HUES48 (cell line): Measurements from ENCODE around the gene FCGR2B.
"Not testable (repeated sequence)": the region's sequence is repeated elsewhere in the genome, so short reads cannot be mapped to it uniquely, and the experiment has no call there.

Source experiments
- H3K27ac ChIP-seq: one replicate; pipeline ENCODE4 v1.7.0; 2013; ENCODE audit warnings: low read depth, low read length, inconsistent platforms
- H3K27me3 ChIP-seq: 2 replicates; pipeline ENCODE4 v1.6.1; 2013; ENCODE audit warnings: mild to moderate bottlenecking, low read length; ENCODE audit not compliant: control insufficient read depth, insufficient read depth
- H3K36me3 ChIP-seq: 2 replicates; pipeline ENCODE4 v1.6.1; 2013; ENCODE audit warnings: low read length; ENCODE audit not compliant: control insufficient read depth, insufficient read depth
- H3K4me1 ChIP-seq: 2 replicates; pipeline ENCODE4 v1.6.1; 2013; ENCODE audit warnings: mild to moderate bottlenecking, low read length; ENCODE audit not compliant: control insufficient read depth, insufficient read depth
- H3K4me3 ChIP-seq: 2 replicates; pipeline ENCODE4 v1.5.1; 2013; ENCODE audit warnings: mild to moderate bottlenecking, low read depth, low read length
- H3K9ac ChIP-seq: 2 replicates; pipeline ENCODE4 v1.6.1; 2013; ENCODE audit warnings: mild to moderate bottlenecking, low read depth, low read length, moderate library complexity
- H3K9me3 ChIP-seq: 2 replicates; pipeline ENCODE4 v1.6.1; 2013; ENCODE audit warnings: low read length; ENCODE audit not compliant: control insufficient read depth, insufficient read depth

Gene FCGR2B

DNA sequence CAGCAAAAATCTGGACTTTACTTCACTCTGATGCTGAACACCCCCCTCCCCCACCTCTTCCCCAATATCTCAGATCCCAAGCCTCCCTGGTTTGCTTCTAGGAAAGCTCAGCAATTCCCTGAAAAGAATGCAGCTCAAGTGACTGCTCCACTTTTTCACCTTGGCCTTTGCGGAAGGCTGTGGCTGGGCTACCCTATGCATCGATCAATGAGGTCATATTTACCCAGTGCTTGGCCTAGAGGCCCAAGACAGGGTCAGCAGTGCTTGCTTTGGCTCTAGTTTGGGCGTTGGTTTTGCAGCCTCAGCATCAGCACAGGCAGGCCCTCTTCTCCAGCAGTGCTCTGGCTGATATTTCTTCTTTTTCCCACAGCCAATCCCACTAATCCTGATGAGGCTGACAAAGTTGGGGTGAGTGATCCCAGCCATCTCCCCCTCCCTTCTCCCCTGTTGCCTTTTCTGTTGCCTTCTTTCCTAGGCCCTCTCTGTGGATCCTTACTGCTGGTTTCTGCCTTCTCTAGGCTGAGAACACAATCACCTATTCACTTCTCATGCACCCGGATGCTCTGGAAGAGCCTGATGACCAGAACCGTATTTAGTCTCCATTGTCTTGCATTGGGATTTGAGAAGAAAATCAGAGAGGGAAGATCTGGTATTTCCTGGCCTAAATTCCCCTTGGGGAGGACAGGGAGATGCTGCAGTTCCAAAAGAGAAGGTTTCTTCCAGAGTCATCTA, 14.2 kb downstream of the FCGR2B start:
- Histone ChIP-seq H3K9me3 (no peaks in the 10 kb centered on the region), H3K27me3 (no peaks in the 10 kb centered on the region), H3K4me3 (no peak overlapping the region), H3K4me1 (no peaks in the 10 kb centered on the region), H3K9ac (no peak overlapping the region), H3K27ac (no peak overlapping the region), H3K36me3 (no peaks in the 10 kb centered on the region)

DNA sequence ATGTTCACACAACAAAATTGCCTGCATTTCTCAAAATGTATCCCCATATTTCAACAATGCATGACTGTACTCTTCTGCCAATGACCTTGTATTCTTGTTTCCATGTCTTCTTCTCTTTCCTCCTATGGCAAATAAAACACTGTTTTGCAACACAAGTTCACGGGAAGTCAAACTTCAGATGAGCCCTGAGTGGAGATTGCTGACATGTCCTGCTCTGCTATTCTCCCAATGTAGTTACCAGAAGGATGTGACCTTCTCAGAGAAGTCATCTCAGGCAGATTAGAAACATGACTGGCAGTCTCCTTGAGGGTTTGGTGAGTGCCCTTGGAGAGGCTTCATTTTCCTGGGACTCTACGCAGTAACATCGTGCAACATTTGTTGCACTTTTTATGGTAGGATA, 15.6 kb downstream of the FCGR2B start:
- H3K27ac ChIP-seq, result no peak overlapping the region
- H3K4me1 ChIP-seq, result no peaks in the 10 kb centered on the region
- H3K4me3 ChIP-seq, result no peak overlapping the region
- H3K9ac ChIP-seq, result no peak overlapping the region
- H3K9me3 ChIP-seq, result no peaks in the 10 kb centered on the region
- H3K36me3 ChIP-seq, result no peaks in the 10 kb centered on the region
- H3K27me3 ChIP-seq, result no peaks in the 10 kb centered on the region

DNA sequence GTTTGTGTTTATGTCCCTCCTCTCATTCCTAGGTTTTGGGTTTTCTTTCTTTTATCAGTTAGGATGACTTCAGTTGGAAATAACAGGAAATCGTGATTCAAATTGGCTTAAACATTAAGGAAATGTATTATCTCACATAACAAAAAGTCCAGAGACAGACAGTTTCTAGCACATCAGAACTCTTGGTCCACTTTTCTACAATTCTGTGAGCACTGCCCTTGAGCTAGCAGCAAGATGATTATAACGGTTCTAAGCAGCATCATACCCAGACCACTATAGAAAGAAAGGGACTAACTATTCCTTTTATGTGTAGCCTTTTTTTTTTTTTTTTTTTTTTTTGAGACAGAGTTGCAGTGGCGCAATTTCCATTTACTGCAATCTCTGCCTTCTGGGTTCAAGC, 18.9 kb downstream of the FCGR2B start:
- Histone ChIP-seq H3K9ac (no peak overlapping the region), H3K27ac (no peak overlapping the region), H3K4me3 (no peak overlapping the region), H3K9me3 (no peaks in the 10 kb centered on the region), H3K36me3 (no peaks in the 10 kb centered on the region), H3K27me3 (no peaks in the 10 kb centered on the region), H3K4me1 (no peaks in the 10 kb centered on the region)

DNA sequence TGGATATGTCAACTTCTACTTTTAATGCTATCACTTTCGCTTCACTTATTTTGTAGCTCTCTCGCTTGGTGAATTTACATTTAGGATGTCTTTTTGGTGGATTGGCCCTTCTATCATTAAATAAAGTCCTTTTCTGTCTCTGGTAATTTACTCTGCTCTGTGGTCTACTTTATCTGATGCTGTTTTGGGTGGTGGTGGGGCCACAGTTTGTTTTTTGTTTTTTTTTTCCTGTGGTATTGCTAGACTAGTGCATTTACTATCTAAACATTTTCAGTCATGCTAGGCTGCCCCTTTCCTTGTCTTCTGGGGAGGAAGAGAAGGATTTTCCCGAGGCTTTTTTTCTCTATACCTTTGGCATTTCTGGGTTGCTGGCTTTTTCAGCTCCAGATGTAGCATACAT, 26.0 kb downstream of the FCGR2B start:
- H3K27me3 ChIP-seq, result no peaks in the 10 kb centered on the region
- no peaks in the 10 kb centered on the region for H3K4me1 ChIP-seq
- no peak overlapping the region for H3K27ac ChIP-seq
- no peaks in the 10 kb centered on the region for H3K9me3 ChIP-seq
- H3K9ac ChIP-seq, result no peak overlapping the region
- no peaks in the 10 kb centered on the region for H3K36me3 ChIP-seq
- no peak overlapping the region for H3K4me3 ChIP-seq

DNA sequence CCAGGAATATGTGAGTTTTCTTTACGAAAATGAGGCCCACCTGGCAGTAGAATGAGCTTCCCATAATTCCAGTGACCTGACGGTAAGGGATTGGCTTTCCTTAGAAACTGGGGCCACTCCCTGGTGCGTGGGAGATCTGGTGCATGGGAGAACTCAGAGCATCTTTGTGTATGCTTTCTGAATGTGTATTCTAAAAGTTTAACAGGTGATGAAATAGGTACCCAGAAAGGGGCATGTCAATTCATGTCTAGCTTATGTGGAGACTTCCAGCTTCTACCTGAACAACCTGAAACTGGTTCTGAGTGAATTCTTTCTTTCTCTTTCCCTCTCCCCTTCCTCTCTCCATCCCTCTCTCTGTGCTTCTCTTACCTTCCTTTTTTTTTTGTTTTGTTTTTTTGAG, 28.9 kb downstream of the FCGR2B start:
- Histone ChIP-seq H3K4me1 (no peaks in the 10 kb centered on the region), H3K4me3 (no peak overlapping the region), H3K27me3 (no peaks in the 10 kb centered on the region), H3K27ac (no peak overlapping the region), H3K9me3 (no peaks in the 10 kb centered on the region), H3K36me3 (no peaks in the 10 kb centered on the region), H3K9ac (no peak overlapping the region)

DNA sequence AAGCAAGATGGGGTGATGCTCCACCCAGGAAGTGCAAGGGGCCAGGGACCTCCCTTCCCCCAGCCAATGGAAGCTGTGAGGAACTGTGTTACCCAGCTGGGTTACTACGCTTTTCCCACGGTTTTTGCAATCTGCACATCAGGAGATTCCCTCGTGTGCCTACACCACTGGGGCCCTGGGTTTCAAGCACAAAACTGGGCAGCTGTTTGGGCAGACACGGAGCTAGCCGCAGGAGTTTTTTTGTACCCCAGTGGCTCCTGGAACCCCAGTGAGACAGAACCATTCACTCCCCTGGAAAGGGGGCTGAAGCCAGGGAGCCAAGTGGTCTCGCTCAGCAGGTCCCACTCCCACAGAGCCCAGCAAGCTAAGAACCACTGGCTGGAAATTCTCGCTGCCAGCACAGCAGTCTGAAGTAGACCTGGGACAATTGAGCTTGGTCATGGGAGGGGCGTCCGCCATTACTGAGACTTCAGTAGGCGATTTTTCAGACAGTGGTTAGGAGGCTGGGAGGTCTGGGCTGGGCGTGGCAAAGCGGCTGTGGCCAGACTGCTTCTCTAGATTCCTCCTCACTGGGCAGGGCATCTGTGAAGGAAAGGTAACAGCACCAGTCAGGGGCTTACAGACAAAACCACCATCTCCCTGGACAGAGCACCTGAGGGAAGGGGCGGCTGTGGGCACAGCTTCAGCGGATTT, 30.2 kb downstream of the FCGR2B start:
- H3K4me1 ChIP-seq, H3K27ac ChIP-seq, H3K36me3 ChIP-seq, H3K9me3 ChIP-seq, H3K27me3 ChIP-seq, H3K4me3 ChIP-seq, H3K9ac ChIP-seq: not testable (repeated sequence)

DNA sequence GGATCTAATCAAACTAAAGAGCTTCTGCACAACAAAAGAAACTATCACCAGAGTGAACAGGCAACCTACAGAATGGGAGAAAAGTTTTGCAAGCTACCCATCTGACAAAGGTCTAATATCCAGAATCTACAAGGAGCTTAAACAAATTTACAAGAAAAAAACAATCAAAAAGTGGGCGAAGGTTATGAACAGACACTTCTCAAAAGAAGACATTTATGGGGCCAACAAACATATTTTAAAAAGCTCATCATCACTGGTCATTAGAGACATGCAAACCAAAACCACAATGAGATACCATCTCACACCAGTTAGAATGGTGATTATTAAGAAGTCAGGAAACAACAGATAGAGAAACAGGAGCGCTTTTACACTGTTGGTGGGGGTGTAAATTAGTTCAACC, 35.4 kb downstream of the FCGR2B start:
- not testable (repeated sequence) for H3K9ac ChIP-seq, H3K27me3 ChIP-seq, H3K4me1 ChIP-seq, H3K4me3 ChIP-seq, H3K9me3 ChIP-seq, H3K27ac ChIP-seq, H3K36me3 ChIP-seq

DNA sequence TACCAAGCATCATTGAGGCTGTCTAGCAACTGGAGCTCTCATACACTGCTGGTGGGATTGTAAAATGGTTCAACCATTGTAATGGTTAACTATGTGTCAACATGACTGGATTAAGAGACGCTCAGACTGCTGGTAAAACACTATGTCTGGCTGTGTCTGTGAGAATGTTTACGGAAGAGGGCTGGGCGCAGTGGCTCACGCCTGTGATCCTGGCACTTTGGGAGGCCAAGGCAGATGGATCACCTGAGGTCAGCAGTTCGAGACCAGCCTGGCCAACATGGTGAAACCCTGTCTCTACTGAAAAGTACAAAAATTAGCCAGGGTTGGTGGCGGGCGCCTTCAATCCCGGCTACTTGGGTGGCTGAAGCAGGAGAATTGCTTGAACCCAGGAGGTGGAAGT, 39.3 kb downstream of the FCGR2B start:
- Histone ChIP-seq H3K27ac (no peak overlapping the region), H3K27me3 (no peaks in the 10 kb centered on the region), H3K9ac (no peak overlapping the region), H3K4me1 (no peaks in the 10 kb centered on the region), H3K9me3 (no peaks in the 10 kb centered on the region), H3K36me3 (no peaks in the 10 kb centered on the region), H3K4me3 (no peak overlapping the region)

DNA sequence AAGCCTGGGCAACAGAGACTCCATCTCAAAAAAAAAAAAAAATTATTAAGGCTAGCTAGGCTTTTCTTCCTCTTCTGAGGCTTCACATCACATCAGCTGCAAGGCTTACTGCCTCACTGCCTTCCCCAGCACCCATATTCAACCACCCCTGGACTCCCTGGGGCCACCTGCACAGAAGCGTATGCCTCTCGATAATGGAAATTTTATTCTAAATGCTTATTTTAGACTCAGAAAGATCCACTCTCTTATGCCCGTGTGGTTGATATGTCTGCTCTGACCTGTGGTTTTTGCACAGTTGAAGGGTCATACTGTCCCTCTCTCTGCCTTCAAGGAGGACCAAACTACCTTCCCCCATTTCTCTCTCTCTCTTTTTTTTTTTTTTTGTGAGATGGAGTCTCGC, 42.6 kb downstream of the FCGR2B start:
- H3K27ac ChIP-seq, result no peak overlapping the region
- no peak overlapping the region for H3K9ac ChIP-seq
- no peaks in the 10 kb centered on the region for H3K27me3 ChIP-seq
- no peak overlapping the region for H3K4me3 ChIP-seq
- H3K4me1 ChIP-seq, result no peaks in the 10 kb centered on the region
- no peaks in the 10 kb centered on the region for H3K9me3 ChIP-seq
- H3K36me3 ChIP-seq, result no peaks in the 10 kb centered on the region

DNA sequence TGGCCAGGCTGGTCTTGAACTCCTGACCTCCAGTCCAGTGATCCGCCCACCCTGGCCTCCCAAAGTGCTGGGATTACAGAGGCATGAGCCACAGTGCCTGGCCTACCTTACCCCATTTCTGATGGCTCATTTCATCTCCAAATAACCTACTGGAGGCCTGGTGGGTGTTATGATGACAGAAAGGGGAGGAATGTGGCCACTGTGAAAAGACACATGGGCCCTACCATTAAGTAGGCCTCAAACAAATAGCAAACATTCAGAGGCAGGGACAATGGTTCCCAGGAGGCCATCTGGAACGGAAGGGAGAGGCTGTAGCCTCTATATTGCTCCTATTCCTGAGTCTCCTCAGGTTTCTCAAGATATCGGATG, 43.2 kb downstream of the FCGR2B start:
- no peaks in the 10 kb centered on the region for H3K36me3 ChIP-seq
- H3K27me3 ChIP-seq, result no peaks in the 10 kb centered on the region
- no peak overlapping the region for H3K9ac ChIP-seq
- H3K4me1 ChIP-seq, result no peaks in the 10 kb centered on the region
- H3K27ac ChIP-seq, result no peak overlapping the region
- no peak overlapping the region for H3K4me3 ChIP-seq
- H3K9me3 ChIP-seq, result no peaks in the 10 kb centered on the region

DNA sequence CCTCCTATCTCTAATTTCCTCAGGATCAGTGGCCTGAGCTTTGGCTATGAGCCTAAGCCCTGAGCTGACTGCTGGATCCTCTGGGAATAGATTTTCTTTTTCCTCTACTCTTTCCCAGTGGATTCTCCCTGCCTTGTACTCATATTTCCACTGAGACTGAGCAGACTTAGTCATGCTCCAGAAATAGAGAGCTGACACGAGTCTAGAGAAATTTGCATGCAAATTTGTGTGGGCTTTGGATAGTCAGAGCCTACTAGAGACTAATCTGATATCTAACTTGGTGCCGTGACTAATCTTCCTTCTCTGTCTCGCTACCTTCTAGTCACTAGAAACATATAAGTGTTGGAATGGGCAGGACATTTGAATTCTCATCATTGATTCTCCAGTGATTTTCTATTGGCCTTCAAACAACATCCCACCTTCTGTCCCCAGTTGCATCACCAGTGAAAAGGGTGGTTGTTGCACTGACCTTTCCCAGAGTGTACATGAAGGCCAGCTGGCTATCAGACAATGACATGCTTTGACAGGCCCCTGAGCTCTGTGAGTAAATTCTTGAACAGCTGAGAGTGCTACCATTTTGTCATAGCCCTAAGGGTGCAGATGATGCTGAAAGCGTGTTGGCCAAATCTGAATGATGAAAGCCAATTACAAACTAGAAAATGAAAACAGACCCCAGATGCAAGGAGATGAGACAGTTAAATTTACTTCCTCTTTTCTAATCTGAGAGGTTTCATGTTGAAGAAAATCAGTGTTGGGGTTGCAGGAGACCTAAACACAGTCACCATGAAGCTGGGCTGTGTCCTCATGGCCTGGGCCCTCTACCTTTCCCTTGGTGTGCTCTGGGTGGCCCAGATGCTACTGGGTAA, 43.8 kb downstream of the FCGR2B start, which contains the start of gene FCRLA:
FCRLA (plus strand) TSS at position 748 of the 866 bp plus-strand sequence; CDS start at position 784, 36 bp downstream.
- H3K27me3 ChIP-seq, result no peaks in the 10 kb centered on the region

More for the DNA sequence above, 43.8 kb downstream of the FCGR2B start, which contains the start of gene FCRLA:
- Histone ChIP-seq H3K36me3 (no peaks in the 10 kb centered on the region), H3K27ac (no peak within 1 kb of the TSS), H3K4me3 (no peak within 1 kb of the TSS), H3K9me3 (no peaks in the 10 kb centered on the region), H3K4me1 (no peaks in the 10 kb centered on the region), H3K9ac (no peak within 1 kb of the TSS)
